Amygdala (tissue), 56 donors: ENCODE data around the gene KPNA3.
"Not testable (repeated sequence)": the region's sequence is repeated elsewhere in the genome, so short reads cannot be mapped to it uniquely, and the experiment has no call there.

ENCODE experiments used
- DNase-seq, 56 donors: peaks; one replicate each; lab custom pipeline; 2025; lab: John Stamatoyannopoulos, UW

The KPNA3 gene

GRCh38 chr13:49792550-49793324 lies at the start of gene KPNA3:
Gene KPNA3 (minus strand): TSS chr13:49792682. CDS start chr13:49792506, 176 bp downstream.
- peak; percentile 63 to 99 (median 95) for DNase-seq

- DNase-seq, result no peak
These were observed 49.5 kb upstream of the KPNA3 start for GRCh38 chr13:49841964-49842363.

- no peak for DNase-seq
These were observed 48.2 kb upstream of the KPNA3 start for GRCh38 chr13:49840675-49841074.

- DNase-seq, result no peak
These were observed 47.8 kb upstream of the KPNA3 start for GRCh38 chr13:49840266-49840665.

- no peak for DNase-seq
These were observed 46.5 kb upstream of the KPNA3 start for GRCh38 chr13:49838989-49839388.

- DNase-seq, result peak in 3 of 56 donors; percentile 1 to 5 (median 3)
These were observed 44.0 kb upstream of the KPNA3 start for GRCh38 chr13:49836516-49836915.

GRCh38 chr13:49833402-49833801 lies 40.9 kb upstream of the KPNA3 start:
- no peak for DNase-seq

- DNase-seq, result no peak
These were observed 39.0 kb upstream of the KPNA3 start for GRCh38 chr13:49831455-49831854.

GRCh38 chr13:49830721-49831120 lies 38.2 kb upstream of the KPNA3 start:
- no peak for DNase-seq

GRCh38 chr13:49829715-49830114 lies 37.2 kb upstream of the KPNA3 start:
- DNase-seq, result no peak

GRCh38 chr13:49828453-49828852 lies 36.0 kb upstream of the KPNA3 start:
- DNase-seq, result no peak

GRCh38 chr13:49827891-49828290 lies 35.4 kb upstream of the KPNA3 start:
- DNase-seq, result no peak

GRCh38 chr13:49827336-49827735 lies 34.9 kb upstream of the KPNA3 start:
- no peak for DNase-seq

- DNase-seq, result no peak
These were observed 28.9 kb upstream of the KPNA3 start for GRCh38 chr13:49821216-49822009.

GRCh38 chr13:49820591-49821215 lies 28.2 kb upstream of the KPNA3 start:
- no peak for DNase-seq

- not testable (repeated sequence) for DNase-seq
These were observed 23.6 kb upstream of the KPNA3 start for GRCh38 chr13:49816047-49816446.

GRCh38 chr13:49814551-49815270 lies 22.2 kb upstream of the KPNA3 start:
- DNase-seq, result no peak

- DNase-seq, result no peak
These were observed 20.3 kb upstream of the KPNA3 start for GRCh38 chr13:49812812-49813211.

GRCh38 chr13:49811527-49811908 lies 19.0 kb upstream of the KPNA3 start:
- DNase-seq, result no peak
